Measurements from ENCODE around the gene BCR. TPM values are rescaled to one million over a fixed set of nuclear protein-coding genes. Genes with fewer than 3 reads are reported as not detected.

Gene BCR
- total and polyA plus RNA-seq, 2 of the 8 experiments (the other 6 are each of a cell fraction or from before 2014, with no cell fraction given): 66.7 to 130 TPM

GRCh38 chr22:23152238-23153114 lies 27.8 kb upstream of the BCR start:
- Histone ChIP-seq H3K79me2 (ENCODE audit: control insufficient read depth in 1 of 2, insufficient read depth in 2 of 2, low read length in 2 of 2) (no peaks in the 10 kb centered on the region), H2AFZ (ENCODE audit: low read length) (no peak overlapping the region), H4K8ac (ENCODE audit: extremely low read depth, insufficient read depth, low read length) (no peak overlapping the region), H3K4me2 (ENCODE audit: insufficient read depth in 1 of 2, low read depth in 2 of 2, low read length in 2 of 2) (no peak overlapping the region), H4K91ac (replicated peaks; ENCODE audit: insufficient read length, low read length) (no peak overlapping the region), H2BK5ac (ENCODE audit: low read depth, low read length) (no peak overlapping the region; the same call in 1 of the 2 replicates), H2BK20ac (ENCODE audit: low read length) (no peak overlapping the region), H2BK12ac (ENCODE audit: low read depth, low read length) (no peak overlapping the region), H3K27ac (ENCODE audit: low read depth, low read length) (no peak overlapping the region), H3K79me1 (ENCODE audit: low read depth, low read length) (no peaks in the 10 kb centered on the region), H3K4me3 (ENCODE audit: extremely low read depth in 1 of 4, insufficient read depth in 2 of 4, low read depth in 3 of 4, low read length in 4 of 4) (no peak overlapping the region), H3K14ac (ENCODE audit: insufficient read length) (no peak overlapping the region), H3K4ac (replicated peaks; ENCODE audit: insufficient read length, low read depth, low read length) (no peak overlapping the region), H3K9me3 (ENCODE audit: insufficient read depth in 2 of 2, low read depth in 1 of 2, low read length in 1 of 2) (no peaks in the 10 kb centered on the region), H3K4me1 (replicated peaks in 1 of 4; ENCODE audit: control insufficient read depth in 3 of 4, insufficient read depth in 4 of 4, low read length in 3 of 4) (peaks cover 0 to 26% (median 12%) of the 10 kb centered on the region in 4 experiments; a peak in 5 of 7 replicates), H3K18ac (ENCODE audit: extremely low read depth, low read length) (no peak overlapping the region), H2AK5ac (ENCODE audit: low read depth, low read length) (no peak overlapping the region), H3K56ac (replicated peaks; ENCODE audit: insufficient read length, low read depth, low read length) (no peak overlapping the region), H2BK15ac (ENCODE audit: low read length) (no peak overlapping the region), H3K23me2 (ENCODE audit: low read depth, low read length) (no peaks in the 10 kb centered on the region), H3K27me3 (replicated peaks in 1 of 4; ENCODE audit: control insufficient read depth in 3 of 4, extremely low read depth in 1 of 4, insufficient read depth in 3 of 4, low read length in 3 of 4) (no peaks in the 10 kb centered on the region; a peak in 1 of 7 replicates), H4K5ac (ENCODE audit: insufficient read length, low read depth, low read length) (no peak overlapping the region), H3K36me3 (ENCODE audit: control insufficient read depth in 2 of 4, insufficient read depth in 4 of 4, low read length in 3 of 4) (no peaks in the 10 kb centered on the region), H3K23ac (ENCODE audit: insufficient read length) (no peak overlapping the region), H2BK120ac (replicated peaks; ENCODE audit: low read depth, low read length) (no peak overlapping the region), H3K9ac (replicated peaks in 1 of 4; ENCODE audit: extremely low read depth in 1 of 4, low read depth in 3 of 4, low read length in 3 of 4) (no peak overlapping the region), H4K20me1 (replicated peaks in 1 of 2; ENCODE audit: control insufficient read depth in 1 of 2, insufficient read depth in 2 of 2, low read length in 2 of 2) (no peaks in the 10 kb centered on the region)
- FAIRE-seq (no peak), DNase-seq (ENCODE audit: low read depth in 1 of 2, low spot score in 2 of 2) (no peak)
- 87% methylated on average over 16 of the region's 19 CpGs; no CpG with 5 or more reads in 1 of the 2 experiments for WGBS, 2 experiments (ENCODE audit: extremely low coverage in 1 of 2, insufficient coverage in 1 of 2, insufficient read length in 1 of 2, insufficient replicate concordance in 2 of 2, low coverage in 1 of 2, low lambda C conversion rate in 2 of 2, missing lambda C conversion rate in 1 of 2)
- CTCF ChIA-PET (ENCODE audit: partially characterized antibody): interaction anchor here (1.1 to 4.2 kb wide), 7 partner anchors 11 to 690 kb away, joined by 3 to 13 read pairs (median 6); partner anchors contain the start of gene RSPH14
- POLR2A ChIA-PET (ENCODE audit: partially characterized antibody): interaction anchor here (1.0 kb wide), 1 partner anchor 123 kb away, joined by 3 read pairs; no protein-coding TSS in a partner anchor
- TF ChIP-seq PHF8 (conservative IDR thresholded peaks at IDR 0.05; ENCODE audit: low read depth, low read length) (no peak), ASH2L (IDR thresholded peaks at IDR 0.05; ENCODE audit: low read length) (no peak), GTF2F1 (IDR thresholded peaks at IDR 0.05; ENCODE audit: borderline replicate concordance, low read depth, low read length) (no peak), CREB1 (IDR thresholded peaks at IDR 0.05) (no peak), ATF2 (IDR thresholded peaks at IDR 0.05; ENCODE audit: low read length) (no peak), EGR1 (IDR thresholded peaks at IDR 0.05; ENCODE audit: borderline replicate concordance, low read depth, low read length) (no peak), RBBP5 (IDR thresholded peaks at IDR 0.05; ENCODE audit: borderline replicate concordance, low read depth, low read length) (no peak), TAF7 (optimal IDR thresholded peaks at IDR 0.05; ENCODE audit: borderline replicate concordance, low read depth, low read length) (no peak)
- TF ChIP-seq, protein P1, sequence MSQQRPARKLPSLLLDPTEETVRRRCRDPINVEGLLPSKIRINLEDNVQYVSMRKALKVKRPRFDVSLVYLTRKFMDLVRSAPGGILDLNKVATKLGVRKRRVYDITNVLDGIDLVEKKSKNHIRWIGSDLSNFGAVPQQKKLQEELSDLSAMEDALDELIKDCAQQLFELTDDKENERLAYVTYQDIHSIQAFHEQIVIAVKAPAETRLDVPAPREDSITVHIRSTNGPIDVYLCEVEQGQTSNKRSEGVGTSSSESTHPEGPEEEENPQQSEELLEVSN (IDR thresholded peaks at IDR 0.05): no peak

All from H1 (cell line).